AG10803 (cell line): ENCODE results near the gene NKPD1.

Experiments
- DNase-seq: peaks from one replicate; pipeline ENCODE4 v3.0.0; 2010; ENCODE audit warnings: low read depth
- H3K4me3 ChIP-seq: 2 replicates; pipeline ENCODE4 v1.5.1; 2011; ENCODE audit warnings: mild to moderate bottlenecking, low read length, control low read depth
- CTCF ChIP-seq: conservative IDR thresholded peaks from 2 replicates; pipeline ENCODE4 v1.5.1; 2011; ENCODE audit warnings: mild to moderate bottlenecking, low read length, control low read depth, inconsistent platforms

The NKPD1 gene

DNA sequence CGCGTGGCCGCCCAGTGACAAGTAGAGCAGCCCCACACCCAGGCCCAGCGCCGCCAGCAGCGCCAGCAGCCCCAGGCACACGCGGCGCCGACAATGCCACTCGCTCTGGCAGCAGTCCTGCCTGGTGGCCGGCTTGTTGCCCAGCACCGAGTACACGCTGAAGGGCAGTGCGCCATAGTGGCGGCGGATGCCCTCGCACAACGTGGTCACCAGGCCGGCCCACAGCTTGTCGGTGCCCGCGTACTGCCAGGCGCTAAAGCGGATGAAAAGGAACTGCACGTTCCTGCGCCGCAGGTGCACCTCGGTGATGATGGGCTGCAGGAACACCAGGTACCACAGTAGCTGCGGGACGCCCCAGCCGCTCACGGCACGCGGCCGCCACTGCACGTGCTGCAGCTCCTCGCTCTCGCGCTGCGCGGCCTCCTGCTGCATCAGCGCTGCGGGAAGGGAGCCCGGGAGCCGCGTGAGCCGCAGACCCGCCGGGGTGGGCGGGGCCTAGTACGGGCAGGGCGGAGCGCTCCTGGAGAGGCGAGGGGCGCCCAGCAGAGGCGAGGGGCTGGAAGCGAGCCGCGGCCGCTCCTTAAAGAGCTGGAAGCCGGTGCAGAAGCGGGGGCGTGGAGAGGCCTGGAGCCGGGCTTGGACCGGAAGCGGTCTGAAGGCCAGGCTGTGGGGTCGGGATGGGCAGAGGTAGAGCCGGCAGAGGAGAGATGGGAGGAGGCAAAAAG lies 7.3 kb downstream of the NKPD1 start:
- peak; percentile 26 for DNase-seq
- TF ChIP-seq CTCF: no peak
- peak overlapping the region; percentile 7; the same call in 1 of the 2 replicates for H3K4me3 ChIP-seq

DNA sequence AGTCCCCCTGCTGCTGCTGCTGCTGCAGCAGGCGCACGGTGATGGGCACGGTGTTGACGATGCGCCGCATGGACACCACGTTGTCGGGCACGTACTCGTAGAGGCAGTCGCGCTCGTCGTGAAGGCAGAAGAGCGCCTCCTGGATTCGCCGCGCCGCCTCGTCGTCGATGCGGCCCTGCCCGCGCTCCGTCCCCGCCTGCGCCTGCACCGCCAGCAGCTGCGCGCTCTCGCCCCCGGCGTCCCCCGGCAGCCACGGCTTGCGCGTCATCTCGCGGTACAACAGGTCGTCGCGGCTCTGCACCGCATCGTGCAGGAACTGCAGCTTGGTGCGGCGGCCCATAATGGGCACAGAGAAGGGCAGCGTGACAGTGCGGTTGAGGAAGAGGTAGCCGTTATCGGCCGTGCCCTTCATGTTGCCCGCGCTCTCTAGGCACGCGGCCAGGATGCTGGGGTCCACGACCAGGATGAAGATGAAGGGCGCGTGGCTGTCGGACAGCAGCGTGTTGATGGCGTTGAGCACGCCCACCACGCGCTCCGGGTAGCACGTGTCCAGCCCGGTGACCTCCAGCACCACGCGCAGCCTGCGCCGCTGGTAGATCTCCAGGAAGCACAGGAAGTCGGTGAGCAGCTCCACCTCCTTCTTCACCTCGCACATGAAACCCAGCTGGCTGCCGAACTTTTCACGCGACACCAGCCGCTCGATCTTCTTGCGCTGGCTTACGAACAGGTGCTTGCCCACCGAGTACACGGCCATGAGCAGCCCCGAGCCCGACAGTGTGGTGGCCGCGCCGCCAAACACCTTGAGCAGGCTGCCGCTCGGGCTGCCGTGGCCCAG lies 8.1 kb downstream of the NKPD1 start:
- DNase-seq: peak; percentile 36
- TF ChIP-seq CTCF: no peak
- peak overlapping the region; percentile 24 for H3K4me3 ChIP-seq

DNA sequence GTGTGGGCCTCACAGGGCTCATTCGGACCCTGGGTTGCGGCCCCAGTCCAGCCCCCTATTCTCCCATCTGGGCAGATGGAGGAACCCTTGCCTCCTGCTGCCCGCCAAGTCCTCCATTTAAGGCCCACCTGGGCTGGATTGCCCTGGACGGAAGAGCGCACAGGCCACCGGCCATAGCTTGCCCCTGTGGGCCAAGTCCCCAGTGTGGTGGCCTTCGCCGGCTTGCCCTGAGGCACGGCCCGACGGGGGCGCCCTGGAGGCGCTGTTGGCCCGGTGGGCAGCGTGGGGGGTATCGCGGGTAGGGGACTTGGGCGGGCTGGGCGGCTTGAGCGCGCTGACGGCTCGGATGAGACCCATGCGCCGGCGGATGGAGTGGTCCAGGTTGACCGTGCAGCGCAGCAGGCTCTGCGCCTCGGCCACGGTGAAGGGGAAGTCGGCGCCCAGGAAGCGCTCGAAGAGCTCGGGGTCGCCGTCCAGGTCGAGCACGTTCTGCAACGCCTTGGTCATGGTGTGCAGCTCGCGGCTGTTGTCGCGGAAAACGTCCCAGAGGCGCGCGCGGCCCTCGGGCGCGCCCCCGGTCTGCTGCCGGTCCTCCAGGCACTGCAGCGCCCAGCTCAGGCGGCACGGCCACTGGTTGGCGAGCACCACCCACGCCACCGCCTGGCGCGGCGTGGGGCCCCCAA lies 8.8 kb downstream of the NKPD1 start:
- no peak overlapping the region for H3K4me3 ChIP-seq
- DNase-seq: no peak
- no peak for TF ChIP-seq CTCF

DNA sequence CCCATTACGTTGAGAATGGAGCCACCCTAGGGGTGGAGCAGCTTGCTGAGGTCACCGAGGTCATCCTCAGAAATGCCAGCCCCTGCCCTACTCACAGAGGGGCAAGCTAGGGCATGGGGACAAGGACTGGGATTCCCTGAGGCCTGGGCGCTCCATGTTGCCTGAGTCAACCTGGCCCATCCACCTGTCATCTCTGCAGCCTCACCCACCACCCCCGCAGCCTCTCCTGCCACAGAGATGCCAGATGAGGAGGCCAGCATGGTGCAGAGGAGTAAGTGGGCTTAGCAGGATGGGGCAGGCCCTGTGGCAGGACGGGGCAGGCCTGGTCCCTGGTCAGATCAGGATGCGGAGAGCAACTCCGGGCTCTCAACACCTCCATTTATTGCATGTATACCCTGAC lies 9.5 kb downstream of the NKPD1 start:
- DNase-seq: no peak
- TF ChIP-seq CTCF: no peak

DNA sequence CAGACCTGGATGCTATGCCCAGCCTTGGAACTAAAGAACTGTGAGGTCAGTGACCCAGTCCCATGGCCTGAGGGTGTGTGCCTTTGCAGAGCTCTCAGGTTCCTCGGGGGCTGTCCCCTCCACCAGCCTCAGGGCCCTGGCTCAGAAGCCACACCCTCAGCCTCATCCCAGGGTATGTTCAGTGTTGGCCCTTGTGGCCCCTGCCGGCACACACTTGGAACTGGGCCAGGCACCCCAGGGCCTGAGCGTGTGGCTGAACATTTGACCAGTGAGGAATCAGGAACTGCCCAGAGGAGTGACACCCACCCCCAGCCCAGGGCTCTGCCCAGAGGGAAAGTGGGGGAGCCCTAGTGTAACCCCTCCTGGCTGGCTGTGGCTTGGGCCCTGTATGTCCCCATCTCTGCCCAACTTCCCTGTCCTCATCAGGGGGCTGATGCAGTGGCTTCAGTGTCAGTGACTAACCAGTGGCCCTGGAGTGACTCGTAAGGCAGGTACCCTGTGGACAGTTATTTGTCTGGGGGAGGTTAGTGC lies 10.0 kb downstream of the NKPD1 start:
- TF ChIP-seq CTCF: no peak
- H3K4me3 ChIP-seq: no peak overlapping the region
- DNase-seq: no peak

More for the DNA sequence above, 9.5 kb downstream of the NKPD1 start:
- no peak overlapping the region for H3K4me3 ChIP-seq

DNA sequence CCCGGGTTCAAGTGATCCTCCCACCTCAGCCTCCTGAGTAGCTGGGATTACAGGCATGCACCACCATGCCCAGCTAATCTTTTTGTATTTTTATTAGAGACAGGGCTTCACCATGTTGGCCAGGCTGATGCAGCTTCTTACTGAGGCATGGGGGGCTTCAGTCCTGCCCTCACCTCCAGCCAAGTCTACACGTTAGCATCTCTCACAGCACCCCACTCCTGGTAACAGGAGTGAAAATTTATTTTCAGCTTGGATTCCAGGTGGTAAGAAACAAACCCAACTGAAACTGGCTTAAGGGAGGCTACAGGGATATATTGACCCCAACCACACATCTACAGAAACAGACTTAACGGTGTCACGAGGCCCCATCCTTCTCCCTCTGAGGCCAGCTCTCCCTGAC lies 10.6 kb downstream of the NKPD1 start:
- no peak for DNase-seq

More for the DNA sequence above, 10.6 kb downstream of the NKPD1 start:
- H3K4me3 ChIP-seq: no peak overlapping the region
- TF ChIP-seq CTCF: no peak
